ENCODE data around the gene ANKRD17. TPM values are rescaled to one million over a fixed set of nuclear protein-coding genes. Genes with fewer than 3 reads are reported as not detected.

Gene ANKRD17
- total RNA-seq, 1 donor from 2014 or later = 87.9 TPM

- Mint-ChIP-seq H3K4me3 (no peak overlapping the region), H3K4me1 (peaks cover 22% of the 10 kb centered on the region), H3K27me3 (ENCODE audit: low read depth) (no peaks in the 10 kb centered on the region)
Measured at GRCh38 chr4:73244945-73245601, 13.5 kb downstream of the ANKRD17 start.

DNA sequence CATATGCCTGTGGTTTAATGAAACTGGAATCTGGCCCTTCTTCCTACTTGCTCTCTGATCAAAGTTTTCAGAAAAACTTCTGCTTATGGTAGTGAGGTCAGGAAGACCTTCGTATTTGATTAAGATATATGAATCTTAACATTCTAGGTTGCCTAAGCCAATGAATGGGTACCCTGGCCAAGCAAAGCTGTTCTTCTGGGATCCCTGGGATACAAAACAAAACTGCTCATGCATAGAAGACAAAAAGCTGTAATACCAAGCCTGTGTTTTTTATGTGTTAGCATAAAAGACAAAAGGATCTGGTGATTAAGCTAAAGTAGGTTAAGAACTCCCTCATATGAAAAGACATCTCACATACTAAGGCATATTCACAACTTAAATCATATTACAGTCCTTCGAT, 21.6 kb downstream of the ANKRD17 start:
- peaks cover 11% of the 10 kb centered on the region for H3K4me1 Mint-ChIP-seq
- TF ChIP-seq, protein P1, sequence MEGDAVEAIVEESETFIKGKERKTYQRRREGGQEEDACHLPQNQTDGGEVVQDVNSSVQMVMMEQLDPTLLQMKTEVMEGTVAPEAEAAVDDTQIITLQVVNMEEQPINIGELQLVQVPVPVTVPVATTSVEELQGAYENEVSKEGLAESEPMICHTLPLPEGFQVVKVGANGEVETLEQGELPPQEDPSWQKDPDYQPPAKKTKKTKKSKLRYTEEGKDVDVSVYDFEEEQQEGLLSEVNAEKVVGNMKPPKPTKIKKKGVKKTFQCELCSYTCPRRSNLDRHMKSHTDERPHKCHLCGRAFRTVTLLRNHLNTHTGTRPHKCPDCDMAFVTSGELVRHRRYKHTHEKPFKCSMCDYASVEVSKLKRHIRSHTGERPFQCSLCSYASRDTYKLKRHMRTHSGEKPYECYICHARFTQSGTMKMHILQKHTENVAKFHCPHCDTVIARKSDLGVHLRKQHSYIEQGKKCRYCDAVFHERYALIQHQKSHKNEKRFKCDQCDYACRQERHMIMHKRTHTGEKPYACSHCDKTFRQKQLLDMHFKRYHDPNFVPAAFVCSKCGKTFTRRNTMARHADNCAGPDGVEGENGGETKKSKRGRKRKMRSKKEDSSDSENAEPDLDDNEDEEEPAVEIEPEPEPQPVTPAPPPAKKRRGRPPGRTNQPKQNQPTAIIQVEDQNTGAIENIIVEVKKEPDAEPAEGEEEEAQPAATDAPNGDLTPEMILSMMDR (conservative IDR thresholded peaks at IDR 0.05) = no peak
- H3K4me3 Mint-ChIP-seq = no peak overlapping the region

More at GRCh38 chr4:73244945-73245601, 13.5 kb downstream of the ANKRD17 start:
- peaks cover 2% of the 10 kb centered on the region for H3K9me3 Mint-ChIP-seq
- no peak overlapping the region for H3K27ac Mint-ChIP-seq (ENCODE audit: unreplicated experiment)
- TF ChIP-seq, protein P1 (conservative IDR thresholded peaks at IDR 0.05) = no peak
- peaks cover 13% of the 10 kb centered on the region for H3K36me3 Mint-ChIP-seq (ENCODE audit: low read depth)
- no peak for DNase-seq (ENCODE audit: low read depth, low spot score)

DNA sequence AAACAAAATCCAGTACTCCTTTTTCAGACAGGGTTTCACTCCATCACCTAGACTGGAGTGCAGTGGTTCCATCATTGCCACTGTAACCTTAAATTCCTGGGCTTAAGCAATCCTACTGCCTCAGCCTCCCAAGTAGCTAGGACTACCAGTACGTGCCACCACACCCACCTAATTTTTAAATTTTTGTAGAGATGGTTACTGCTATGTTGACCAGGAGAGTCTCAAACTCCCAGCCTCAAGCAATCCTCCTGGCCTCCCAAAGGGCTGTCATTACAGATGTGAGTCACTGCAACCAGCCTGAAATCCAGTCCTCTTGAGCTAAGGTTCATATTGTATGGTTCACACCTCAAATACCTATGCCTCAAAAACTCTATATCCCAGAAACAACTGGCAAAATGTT, 22.4 kb downstream of the ANKRD17 start:
- Mint-ChIP-seq H3K4me3 (no peak overlapping the region), H3K4me1 (peaks cover 11% of the 10 kb centered on the region), H3K9me3 (no peaks in the 10 kb centered on the region), H3K36me3 (ENCODE audit: low read depth) (peaks cover 18% of the 10 kb centered on the region), H3K27ac (ENCODE audit: unreplicated experiment) (no peak overlapping the region), H3K27me3 (ENCODE audit: low read depth) (no peaks in the 10 kb centered on the region)
- DNase-seq (ENCODE audit: low read depth, low spot score) = no peak
- TF ChIP-seq, protein P1 (conservative IDR thresholded peaks at IDR 0.05) = no peak

More for the DNA sequence above, 21.6 kb downstream of the ANKRD17 start:
- H3K27me3 Mint-ChIP-seq (ENCODE audit: low read depth) = no peaks in the 10 kb centered on the region
- no peaks in the 10 kb centered on the region for H3K9me3 Mint-ChIP-seq
- peaks cover 16% of the 10 kb centered on the region for H3K36me3 Mint-ChIP-seq (ENCODE audit: low read depth)
- no peak overlapping the region for H3K27ac Mint-ChIP-seq (ENCODE audit: unreplicated experiment)
- no peak for DNase-seq (ENCODE audit: low read depth, low spot score)

DNA sequence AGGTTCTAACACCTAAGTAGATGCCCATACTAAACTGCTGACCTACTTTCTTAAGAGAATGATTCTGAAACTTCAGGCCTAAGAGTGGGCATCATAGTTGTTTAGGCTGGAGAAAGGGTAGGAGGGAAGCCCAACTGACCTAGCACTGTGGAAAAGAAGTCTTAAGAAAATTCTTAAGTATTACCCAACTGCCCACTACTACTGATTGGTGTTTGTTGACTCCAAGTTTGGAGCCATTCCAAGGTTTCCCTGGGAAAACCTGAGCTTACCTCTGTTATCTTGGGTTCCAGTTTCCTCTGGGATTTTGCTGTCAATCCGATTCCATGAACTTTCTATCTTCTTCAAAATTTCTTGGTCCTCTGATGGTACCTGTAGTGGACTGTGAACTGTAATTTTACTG, 23.9 kb downstream of the ANKRD17 start:
- Mint-ChIP-seq H3K27me3 (ENCODE audit: low read depth) (no peaks in the 10 kb centered on the region), H3K9me3 (no peaks in the 10 kb centered on the region), H3K36me3 (ENCODE audit: low read depth) (peaks cover 18% of the 10 kb centered on the region), H3K4me1 (peaks cover 11% of the 10 kb centered on the region), H3K4me3 (no peak overlapping the region), H3K27ac (ENCODE audit: unreplicated experiment) (no peak overlapping the region)
- TF ChIP-seq, protein P1 (conservative IDR thresholded peaks at IDR 0.05) = no peak
- no peak for DNase-seq (ENCODE audit: low read depth, low spot score)

DNA sequence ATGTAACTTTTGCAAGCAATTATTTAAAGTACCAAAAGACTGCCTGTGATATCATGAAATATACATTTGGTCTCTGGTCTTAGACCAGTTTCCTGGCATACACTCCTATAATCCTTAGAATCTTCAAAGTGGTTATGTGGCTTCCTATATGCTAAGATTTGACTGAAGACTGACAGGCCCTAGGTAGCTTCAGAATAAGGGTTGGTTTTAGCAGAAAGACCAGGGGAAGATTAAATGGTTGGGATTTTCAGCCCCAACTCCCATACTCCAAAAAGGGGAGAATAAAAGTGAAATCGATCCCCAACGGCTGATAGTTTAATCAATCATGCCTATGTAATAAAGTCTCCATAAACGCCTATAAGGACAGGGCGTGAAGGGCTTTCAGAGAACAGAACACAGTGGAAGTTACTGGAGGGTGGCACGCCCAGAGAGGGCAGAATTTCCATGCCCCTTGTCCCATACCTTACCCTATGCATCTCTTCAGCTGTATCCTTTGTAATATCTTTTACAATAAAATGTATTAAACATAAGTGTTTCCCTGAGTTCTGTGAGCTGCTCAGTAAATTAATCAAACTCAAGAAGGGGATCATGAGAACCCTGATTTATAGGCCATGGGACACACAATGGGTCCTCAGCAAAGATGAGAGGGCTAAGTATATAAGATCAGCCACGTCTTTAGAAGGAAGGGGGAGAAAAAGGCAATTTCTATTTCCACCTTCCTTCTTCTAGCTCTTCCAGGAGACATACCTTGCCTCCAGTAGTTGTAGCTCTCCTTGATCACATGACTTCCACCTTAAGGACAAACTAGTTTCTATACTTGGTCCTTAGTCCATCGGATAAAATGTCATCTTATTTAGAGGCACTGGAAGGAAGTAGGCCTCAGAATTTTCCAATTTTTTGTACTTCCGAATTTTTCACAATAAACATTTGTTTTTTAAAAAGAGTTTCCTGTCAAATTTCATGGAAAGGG, 26.8 kb downstream of the ANKRD17 start:
- Mint-ChIP-seq H3K27ac (ENCODE audit: unreplicated experiment) (no peak overlapping the region), H3K9me3 (no peaks in the 10 kb centered on the region)

More for the DNA sequence above, 26.8 kb downstream of the ANKRD17 start:
- Mint-ChIP-seq H3K36me3 (ENCODE audit: low read depth) (peaks cover 18% of the 10 kb centered on the region), H3K4me1 (peaks cover 5% of the 10 kb centered on the region), H3K4me3 (no peak overlapping the region), H3K27me3 (ENCODE audit: low read depth) (no peaks in the 10 kb centered on the region)
- TF ChIP-seq, protein P1 (conservative IDR thresholded peaks at IDR 0.05) = no peak
- no peak for DNase-seq (ENCODE audit: low read depth, low spot score)
